ENCODE data around the gene NCKAP5. TPM values are rescaled to one million over a fixed set of nuclear protein-coding genes. Genes with fewer than 3 reads are reported as not detected.

Gene NCKAP5
- total RNA-seq, 5 donors from 2014 or later (not counting 1 experiment from before 2014, with no cell fraction given) = 0.06 TPM; not detected in 4

- ATAC-seq (replicated peaks in 1 of 4) = no peak
- H3K4me3 Mint-ChIP-seq = no peak overlapping the region
- DNase-seq = no peak
- POLR2A ChIA-PET = no interaction called here
- no peaks in the 10 kb centered on the region for H3K36me3 Mint-ChIP-seq
- H3K9me3 Mint-ChIP-seq = peaks cover 0 to 16% (median 2%) of the 10 kb centered on the region in 3 donors
- Histone ChIP-seq H3K4me1 (ENCODE audit: control insufficient read depth in 1 of 2, extremely low read depth in 1 of 2, insufficient read depth in 2 of 2, low read length in 2 of 2) (no peaks in the 10 kb centered on the region), H3K36me3 (ENCODE audit: control insufficient read depth in 2 of 2, extremely low read depth in 1 of 2, insufficient read depth in 1 of 2, low read length in 1 of 2) (no peaks in the 10 kb centered on the region), H3K9me3 (no peaks in the 10 kb centered on the region), H3K27me3 (replicated peaks in 1 of 2; ENCODE audit: control insufficient read depth in 2 of 2, extremely low read depth in 1 of 2, insufficient read depth in 2 of 2, low read length in 1 of 2) (no peaks in the 10 kb centered on the region), H3K27ac (ENCODE audit: low read length) (no peak overlapping the region), H3K4me3 (ENCODE audit: control insufficient read depth in 1 of 2, extremely low read depth in 1 of 2, low read length in 1 of 2) (no peak overlapping the region)
- WGBS (ENCODE audit: insufficient coverage) = 50% methylated on average over 1 of the region's 3 CpGs
- H3K27me3 Mint-ChIP-seq = no peaks in the 10 kb centered on the region
- CTCF ChIA-PET = interaction anchor here in 1 of 2 donors (0.7 kb wide), 1 partner anchor 155 kb away, joined by 3 read pairs; no protein-coding TSS in a partner anchor
- H3K4me1 Mint-ChIP-seq = no peaks in the 10 kb centered on the region
- H3K27ac Mint-ChIP-seq = no peak overlapping the region
These were observed 203.6 kb downstream of the NCKAP5 start for GRCh38 chr2:133364636-133365035.

- Mint-ChIP-seq H3K27ac (no peak overlapping the region), H3K27me3 (no peaks in the 10 kb centered on the region), H3K4me3 (no peak overlapping the region), H3K36me3 (no peaks in the 10 kb centered on the region), H3K4me1 (no peaks in the 10 kb centered on the region), H3K9me3 (peaks cover 0 to 13% (median 2%) of the 10 kb centered on the region in 3 donors)
- Histone ChIP-seq H3K27ac (ENCODE audit: low read length) (no peak overlapping the region), H3K9me3 (no peaks in the 10 kb centered on the region), H3K36me3 (ENCODE audit: control insufficient read depth in 2 of 2, extremely low read depth in 1 of 2, insufficient read depth in 1 of 2, low read length in 1 of 2) (no peaks in the 10 kb centered on the region), H3K4me3 (ENCODE audit: control insufficient read depth in 1 of 2, extremely low read depth in 1 of 2, low read length in 1 of 2) (no peak overlapping the region), H3K4me1 (ENCODE audit: control insufficient read depth in 1 of 2, extremely low read depth in 1 of 2, insufficient read depth in 2 of 2, low read length in 2 of 2) (no peaks in the 10 kb centered on the region), H3K27me3 (replicated peaks in 1 of 2; ENCODE audit: control insufficient read depth in 2 of 2, extremely low read depth in 1 of 2, insufficient read depth in 2 of 2, low read length in 1 of 2) (no peaks in the 10 kb centered on the region)
- POLR2A ChIA-PET = no interaction called here
- WGBS (ENCODE audit: insufficient coverage) = no CpG with 5 or more reads among the region's 1 CpG
- CTCF ChIA-PET = interaction anchor here in 1 of 2 donors (0.7 kb wide), 1 partner anchor 156 kb away, joined by 3 read pairs; no protein-coding TSS in a partner anchor
- no peak for DNase-seq
- ATAC-seq (replicated peaks in 1 of 4) = no peak
These were observed 204.4 kb downstream of the NCKAP5 start for GRCh38 chr2:133363884-133364283.

DNA sequence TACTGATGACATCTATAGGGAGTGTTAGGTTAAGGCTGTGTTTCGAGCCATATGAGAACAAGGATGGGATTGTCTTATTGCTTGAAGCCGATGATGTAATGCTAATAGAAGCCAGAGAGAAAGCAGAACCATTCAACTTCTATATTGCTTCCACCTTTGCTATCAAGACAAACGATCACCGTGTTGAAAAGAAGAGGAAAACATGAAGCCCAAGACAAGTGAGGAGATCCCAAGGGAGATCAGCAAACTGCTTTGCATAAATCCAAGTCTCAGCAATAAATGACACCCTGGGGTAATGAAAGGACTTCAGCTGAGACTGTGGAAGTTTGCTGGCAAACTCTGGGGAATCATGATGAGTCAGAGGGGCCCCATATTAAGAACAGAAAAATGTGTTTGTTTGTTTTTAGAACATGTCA is 206.2 kb downstream of the NCKAP5 start:
- no peaks in the 10 kb centered on the region for H3K9me3 ChIP-seq
- no peaks in the 10 kb centered on the region for H3K36me3 Mint-ChIP-seq
- peaks cover 0 to 11% (median 2%) of the 10 kb centered on the region in 3 donors for H3K9me3 Mint-ChIP-seq
- no peak overlapping the region for H3K27ac ChIP-seq (ENCODE audit: low read length)
- no peak overlapping the region for H3K4me3 ChIP-seq (ENCODE audit: control insufficient read depth in 1 of 2, extremely low read depth in 1 of 2, low read length in 1 of 2)
- DNase-seq = no peak
- H3K36me3 ChIP-seq (ENCODE audit: control insufficient read depth in 2 of 2, extremely low read depth in 1 of 2, insufficient read depth in 1 of 2, low read length in 1 of 2) = no peaks in the 10 kb centered on the region
- WGBS (ENCODE audit: insufficient coverage) = no CpG with 5 or more reads among the region's 4 CpGs
- H3K4me1 Mint-ChIP-seq = no peaks in the 10 kb centered on the region
- no peaks in the 10 kb centered on the region for H3K4me1 ChIP-seq (ENCODE audit: control insufficient read depth in 1 of 2, extremely low read depth in 1 of 2, insufficient read depth in 2 of 2, low read length in 2 of 2)
- ATAC-seq (replicated peaks in 1 of 4) = no peak
- no peaks in the 10 kb centered on the region for H3K27me3 ChIP-seq (replicated peaks in 1 of 2; ENCODE audit: control insufficient read depth in 2 of 2, extremely low read depth in 1 of 2, insufficient read depth in 2 of 2, low read length in 1 of 2)
- ChIA-PET CTCF (no interaction called here), POLR2A (no interaction called here)
- H3K27me3 Mint-ChIP-seq = no peaks in the 10 kb centered on the region
- no peak overlapping the region for H3K27ac Mint-ChIP-seq
- no peak overlapping the region for H3K4me3 Mint-ChIP-seq

DNA sequence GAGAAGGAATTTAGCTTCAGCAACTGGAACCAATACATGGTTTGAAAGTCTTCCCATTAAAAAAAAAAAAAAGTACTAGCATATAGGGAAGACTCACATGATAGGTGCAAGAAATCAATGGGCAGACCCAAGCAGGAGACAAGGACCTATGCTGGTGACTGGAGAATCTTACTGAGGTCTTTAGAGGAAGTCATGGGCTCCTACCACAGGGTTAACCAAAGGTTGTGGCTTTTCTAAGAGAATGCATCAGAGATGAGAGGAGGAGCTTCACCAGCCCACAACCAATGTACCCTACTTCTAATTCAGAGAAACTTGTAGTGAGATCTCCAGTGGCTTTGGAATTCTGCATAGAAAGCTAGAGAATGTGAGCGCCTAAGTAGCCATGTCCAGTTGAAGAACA is 207.4 kb downstream of the NCKAP5 start:
- Mint-ChIP-seq H3K36me3 (no peaks in the 10 kb centered on the region), H3K4me1 (no peaks in the 10 kb centered on the region), H3K27ac (no peak overlapping the region), H3K4me3 (no peak overlapping the region), H3K9me3 (peaks cover 0 to 11% (median 2%) of the 10 kb centered on the region in 3 donors), H3K27me3 (no peaks in the 10 kb centered on the region)
- H3K27me3 ChIP-seq (replicated peaks in 1 of 2; ENCODE audit: control insufficient read depth in 2 of 2, extremely low read depth in 1 of 2, insufficient read depth in 2 of 2, low read length in 1 of 2) = no peaks in the 10 kb centered on the region
- H3K9me3 ChIP-seq = no peaks in the 10 kb centered on the region
- ATAC-seq (replicated peaks in 1 of 4) (no peak), DNase-seq (no peak)
- no peaks in the 10 kb centered on the region for H3K4me1 ChIP-seq (ENCODE audit: control insufficient read depth in 1 of 2, extremely low read depth in 1 of 2, insufficient read depth in 2 of 2, low read length in 2 of 2)
- no CpG with 5 or more reads among the region's 1 CpG for WGBS (ENCODE audit: insufficient coverage)
- no peaks in the 10 kb centered on the region for H3K36me3 ChIP-seq (ENCODE audit: control insufficient read depth in 2 of 2, extremely low read depth in 1 of 2, insufficient read depth in 1 of 2, low read length in 1 of 2)
- ChIA-PET POLR2A (no interaction called here), CTCF (no interaction called here)
- H3K4me3 ChIP-seq (ENCODE audit: control insufficient read depth in 1 of 2, extremely low read depth in 1 of 2, low read length in 1 of 2) = no peak overlapping the region
- H3K27ac ChIP-seq (ENCODE audit: low read length) = no peak overlapping the region

DNA sequence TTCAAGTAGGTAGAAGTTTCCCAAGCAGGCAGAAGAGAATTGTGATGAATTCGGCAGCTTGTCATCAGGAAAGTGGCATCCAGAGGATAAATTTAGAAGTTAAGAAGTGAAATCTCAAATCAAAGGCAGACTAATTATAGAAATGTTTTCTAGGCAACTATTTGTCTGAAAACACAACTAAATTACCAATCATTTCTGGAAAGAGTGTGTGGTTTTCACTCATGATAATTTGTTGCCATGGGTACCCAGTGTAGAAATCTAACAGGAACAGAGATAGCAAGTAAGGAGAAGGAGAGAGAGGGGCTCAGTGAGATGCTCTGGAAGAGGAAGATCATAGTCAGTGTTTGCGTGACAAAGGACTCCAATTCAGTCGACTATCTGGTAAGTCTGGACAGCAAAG is 208.1 kb downstream of the NCKAP5 start:
- no peak overlapping the region for H3K4me3 ChIP-seq (ENCODE audit: control insufficient read depth in 1 of 2, extremely low read depth in 1 of 2, low read length in 1 of 2)
- ATAC-seq (replicated peaks in 1 of 4) = no peak
- Mint-ChIP-seq H3K4me1 (no peaks in the 10 kb centered on the region), H3K4me3 (no peak overlapping the region), H3K9me3 (peaks cover 0 to 11% (median 2%) of the 10 kb centered on the region in 3 donors), H3K27me3 (no peaks in the 10 kb centered on the region), H3K27ac (no peak overlapping the region), H3K36me3 (no peaks in the 10 kb centered on the region)
- no peaks in the 10 kb centered on the region for H3K27me3 ChIP-seq (replicated peaks in 1 of 2; ENCODE audit: control insufficient read depth in 2 of 2, extremely low read depth in 1 of 2, insufficient read depth in 2 of 2, low read length in 1 of 2)
- H3K9me3 ChIP-seq = no peaks in the 10 kb centered on the region
- 67% methylated on average over 2 of the region's 3 CpGs for WGBS (ENCODE audit: insufficient coverage)
- no peak for DNase-seq
- no peak overlapping the region for H3K27ac ChIP-seq (ENCODE audit: low read length)
- CTCF ChIA-PET = no interaction called here
- POLR2A ChIA-PET = no interaction called here
- no peaks in the 10 kb centered on the region for H3K36me3 ChIP-seq (ENCODE audit: control insufficient read depth in 2 of 2, extremely low read depth in 1 of 2, insufficient read depth in 1 of 2, low read length in 1 of 2)
- no peaks in the 10 kb centered on the region for H3K4me1 ChIP-seq (ENCODE audit: control insufficient read depth in 1 of 2, extremely low read depth in 1 of 2, insufficient read depth in 2 of 2, low read length in 2 of 2)

DNA sequence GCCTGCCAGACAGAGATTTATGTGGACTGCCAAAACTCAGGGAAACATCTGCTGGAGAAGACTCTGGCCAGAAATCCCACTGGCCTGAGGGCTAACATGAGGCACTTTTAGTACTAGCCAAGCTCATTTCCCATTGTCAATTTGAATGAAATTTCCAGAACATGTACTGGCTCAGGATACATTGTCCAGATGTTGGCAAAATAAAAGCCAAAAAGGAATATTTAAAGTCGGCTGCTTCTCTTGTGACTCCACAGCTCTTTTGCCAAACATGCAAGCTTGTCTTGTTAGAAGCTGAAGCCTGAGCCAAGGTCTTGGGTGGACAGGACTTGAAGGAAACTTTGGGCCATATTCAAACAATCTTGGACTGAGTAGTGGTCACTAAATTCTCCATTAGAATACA is 215.5 kb downstream of the NCKAP5 start:
- 83% methylated on average over 1 of the region's 1 CpG for WGBS (ENCODE audit: insufficient coverage)
- Histone ChIP-seq H3K9me3 (no peaks in the 10 kb centered on the region), H3K27ac (ENCODE audit: low read length) (no peak overlapping the region), H3K27me3 (replicated peaks in 1 of 2; ENCODE audit: control insufficient read depth in 2 of 2, extremely low read depth in 1 of 2, insufficient read depth in 2 of 2, low read length in 1 of 2) (no peaks in the 10 kb centered on the region), H3K4me3 (ENCODE audit: control insufficient read depth in 1 of 2, extremely low read depth in 1 of 2, low read length in 1 of 2) (no peak overlapping the region), H3K4me1 (ENCODE audit: control insufficient read depth in 1 of 2, extremely low read depth in 1 of 2, insufficient read depth in 2 of 2, low read length in 2 of 2) (no peaks in the 10 kb centered on the region), H3K36me3 (ENCODE audit: control insufficient read depth in 2 of 2, extremely low read depth in 1 of 2, insufficient read depth in 1 of 2, low read length in 1 of 2) (no peaks in the 10 kb centered on the region)
- DNase-seq (no peak), ATAC-seq (replicated peaks in 1 of 4) (no peak)
- ChIA-PET POLR2A (interaction anchor here in 1 of 2 donors (0.6 kb wide), 1 partner anchor 45 kb away, joined by 8 read pairs; no protein-coding TSS in a partner anchor), CTCF (no interaction called here)
- Mint-ChIP-seq H3K27ac (no peak overlapping the region), H3K9me3 (peaks cover 0 to 4% (median 4%) of the 10 kb centered on the region in 3 donors), H3K4me1 (no peaks in the 10 kb centered on the region), H3K27me3 (no peaks in the 10 kb centered on the region), H3K4me3 (no peak overlapping the region), H3K36me3 (no peaks in the 10 kb centered on the region)

GRCh38 chr2:133346654-133347053 is 221.6 kb downstream of the NCKAP5 start:
- Histone ChIP-seq H3K9me3 (no peaks in the 10 kb centered on the region), H3K4me1 (ENCODE audit: control insufficient read depth in 1 of 2, extremely low read depth in 1 of 2, insufficient read depth in 2 of 2, low read length in 2 of 2) (no peaks in the 10 kb centered on the region), H3K27ac (ENCODE audit: low read length) (no peak overlapping the region), H3K36me3 (ENCODE audit: control insufficient read depth in 2 of 2, extremely low read depth in 1 of 2, insufficient read depth in 1 of 2, low read length in 1 of 2) (no peaks in the 10 kb centered on the region), H3K27me3 (replicated peaks in 1 of 2; ENCODE audit: control insufficient read depth in 2 of 2, extremely low read depth in 1 of 2, insufficient read depth in 2 of 2, low read length in 1 of 2) (no peaks in the 10 kb centered on the region), H3K4me3 (ENCODE audit: control insufficient read depth in 1 of 2, extremely low read depth in 1 of 2, low read length in 1 of 2) (no peak overlapping the region)
- CTCF ChIA-PET = no interaction called here
- POLR2A ChIA-PET = no interaction called here
- 100% methylated on average over 1 of the region's 4 CpGs for WGBS (ENCODE audit: insufficient coverage)
- Mint-ChIP-seq H3K4me3 (no peak overlapping the region), H3K36me3 (no peaks in the 10 kb centered on the region), H3K4me1 (no peaks in the 10 kb centered on the region), H3K27ac (no peak overlapping the region), H3K9me3 (peaks cover 0 to 9% (median 0%) of the 10 kb centered on the region in 3 donors), H3K27me3 (no peaks in the 10 kb centered on the region)
- DNase-seq (no peak), ATAC-seq (replicated peaks in 1 of 4) (no peak)

All from T-cell (primary cell).